Liver (tissue), 9 donors: ENCODE measurements around the gene BTRC. TPM values are rescaled to one million over a fixed set of nuclear protein-coding genes. Genes with fewer than 3 reads are reported as not detected.

Experiments
- DNase-seq: peaks from one replicate; pipeline ENCODE4 v3.0.0-alpha.2; 2017; ENCODE audit warnings: low spot score
- H3K27ac ChIP-seq, 2 donors: one replicate each; pipeline ENCODE4 v1.7.0; 2013; ENCODE audit warnings: inconsistent platforms in 2 of 2, low read length in 2 of 2, control low read depth in 1 of 2, low read depth in 1 of 2, mild to moderate bottlenecking in 1 of 2
- H3K27me3 ChIP-seq, 4 donors: one replicate each; pipeline versions ENCODE4 v1.6.1 to v1.7.0; 2013; ENCODE audit warnings: low read length in 3 of 4, inconsistent platforms in 1 of 4, mild to moderate bottlenecking in 1 of 4, moderate library complexity in 1 of 4; ENCODE audit not compliant: control insufficient read depth in 4 of 4, insufficient read depth in 4 of 4
- H3K36me3 ChIP-seq, 4 donors: one replicate each; pipeline versions ENCODE4 v1.6.1 to v1.7.0; 2013; ENCODE audit warnings: low read length in 3 of 4, mild to moderate bottlenecking in 3 of 4, low read depth in 1 of 4, moderate library complexity in 1 of 4; ENCODE audit not compliant: control insufficient read depth in 4 of 4, insufficient read depth in 3 of 4
- H3K4me1 ChIP-seq, 4 donors: one replicate each; pipeline versions ENCODE4 v1.6.1 to v1.7.0; 2013; ENCODE audit warnings: low read length in 3 of 4, mild to moderate bottlenecking in 3 of 4, moderate library complexity in 1 of 4; ENCODE audit not compliant: control insufficient read depth in 4 of 4, insufficient read depth in 4 of 4
- H3K4me3 ChIP-seq, 3 donors: one replicate each; pipeline versions ENCODE4 v1.6.1 to v1.7.0; 2013; ENCODE audit warnings: low read length in 3 of 3, control low read depth in 1 of 3, low read depth in 1 of 3, mild to moderate bottlenecking in 1 of 3
- H3K9ac ChIP-seq, 2 donors: one replicate each; pipeline ENCODE4 v1.7.0; 2013; ENCODE audit warnings: low read length in 2 of 2, mild to moderate bottlenecking in 2 of 2, moderate library complexity in 2 of 2, control low read depth in 1 of 2, low read depth in 1 of 2
- H3K9me3 ChIP-seq, 4 donors: one replicate each; pipeline versions ENCODE4 v1.6.1 to v1.7.0; 2013; ENCODE audit warnings: low read length in 3 of 4; ENCODE audit not compliant: control insufficient read depth in 4 of 4
- ATF3 ChIP-seq: IDR thresholded peaks from 2 replicates; pipeline ENCODE4 v1.6.1; 2016; ENCODE audit warnings: antibody characterized with exemption
- CTCF ChIP-seq: fragments of 150-350 bp; IDR thresholded peaks from 2 replicates; pipeline ENCODE4 v1.5.1; 2017; ENCODE audit warnings: improper control_type of control experiment, low read depth, low read length; ENCODE audit not compliant: missing input control
- EGR1 ChIP-seq, 2 donors: IDR thresholded peaks; 2 replicates each; pipeline ENCODE4 v1.6.1; 2016 to 2018; ENCODE audit warnings: antibody characterized with exemption in 2 of 2, low read depth in 2 of 2
- FOXA1 ChIP-seq: IDR thresholded peaks from 2 replicates; pipeline ENCODE4 v1.6.1; 2016; ENCODE audit warnings: antibody characterized with exemption
- FOXA2 ChIP-seq: IDR thresholded peaks from 2 replicates; pipeline ENCODE4 v1.6.1; 2016; ENCODE audit warnings: antibody characterized with exemption
- GABPA ChIP-seq, 2 donors: IDR thresholded peaks in 1 of 2; conservative IDR thresholded peaks in 1 of 2; 2 replicates each; pipeline ENCODE4 v1.6.1; 2016; ENCODE audit warnings: antibody characterized with exemption in 2 of 2, mild to moderate bottlenecking in 1 of 2, moderate library complexity in 1 of 2
- HNF4A ChIP-seq, 2 donors: conservative IDR thresholded peaks; 2 replicates each; pipeline ENCODE4 v1.6.1; 2016; ENCODE audit warnings: antibody characterized with exemption in 2 of 2, mild to moderate bottlenecking in 2 of 2
- HNF4G ChIP-seq: IDR thresholded peaks from 2 replicates; pipeline ENCODE4 v1.6.1; 2016; ENCODE audit warnings: antibody characterized with exemption
- JUND ChIP-seq, 2 donors: IDR thresholded peaks; 2 replicates each; pipeline ENCODE4 v1.6.1; 2016; ENCODE audit warnings: antibody characterized with exemption in 2 of 2
- MAX ChIP-seq: IDR thresholded peaks from 2 replicates; pipeline ENCODE4 v1.6.1; 2016; ENCODE audit warnings: antibody characterized with exemption
- NR2F2 ChIP-seq: IDR thresholded peaks from 2 replicates; pipeline ENCODE4 v1.6.1; 2016; ENCODE audit warnings: antibody characterized with exemption
- RAD21 ChIP-seq, 2 donors: IDR thresholded peaks; 2 replicates each; pipeline ENCODE4 v1.6.1; 2016; ENCODE audit warnings: antibody characterized with exemption in 2 of 2, mild to moderate bottlenecking in 2 of 2
- REST ChIP-seq: IDR thresholded peaks from 2 replicates; pipeline ENCODE4 v1.6.1; 2016; ENCODE audit warnings: antibody characterized with exemption, mild to moderate bottlenecking
- RXRA ChIP-seq, 2 donors: IDR thresholded peaks; 2 replicates each; pipeline ENCODE4 v1.6.1; 2017 to 2018; ENCODE audit warnings: antibody characterized with exemption in 2 of 2, mild to moderate bottlenecking in 1 of 2
- SP1 ChIP-seq: IDR thresholded peaks from 2 replicates; pipeline ENCODE4 v1.6.1; 2018; ENCODE audit warnings: antibody characterized with exemption, mild to moderate bottlenecking
- TAF1 ChIP-seq: conservative IDR thresholded peaks from 2 replicates; pipeline ENCODE4 v1.6.1; 2016; ENCODE audit warnings: antibody characterized with exemption, mild to moderate bottlenecking
- YY1 ChIP-seq: IDR thresholded peaks from 2 replicates; pipeline ENCODE4 v1.6.1; 2016; ENCODE audit warnings: antibody characterized with exemption, mild to moderate bottlenecking
- ZBTB33 ChIP-seq: IDR thresholded peaks from 2 replicates; pipeline ENCODE4 v1.6.1; 2016; ENCODE audit warnings: antibody characterized with exemption
- WGBS: extraction: QIAGEN DNeasy Blood & Tissue Kit; methylation state at CpG from one replicate; pipeline ENCODE4 v1.1.7; 2013; 5-methylcytosine and 5-hydroxymethylcytosine counted together
- polyA plus RNA-seq, 2 donors: library from polyadenylated mRNA; stranded (reverse) in 1 of 2; unstranded in 1 of 2; fragments of 200-250 nt in 1 of 2; fragments of >200 nt in 1 of 2; fragmentation: Nextera tagmentation in 1 of 2; extraction: Ambion mirVana in 1 of 2; gene quantifications; one replicate each; pipeline versions ENCODE4 v1.2.1 to v1.2.3, GENCODE V29; 2013 to 2015
- total RNA-seq, 2 donors: library from RNA; depleted of rRNA; stranded (reverse); fragments of >200 nt; gene quantifications; one replicate each; pipeline ENCODE4 v1.2.3, GENCODE V29; 2014
- donor health status: healthy.
- donor health status: healthy.
- donor health status: healthy.
- donor health status: healthy.
- donor health status: healthy.

Gene BTRC
- total and polyA plus RNA-seq, 4 donors: 2.7 to 28.2 (median 5.9) TPM

DNA sequence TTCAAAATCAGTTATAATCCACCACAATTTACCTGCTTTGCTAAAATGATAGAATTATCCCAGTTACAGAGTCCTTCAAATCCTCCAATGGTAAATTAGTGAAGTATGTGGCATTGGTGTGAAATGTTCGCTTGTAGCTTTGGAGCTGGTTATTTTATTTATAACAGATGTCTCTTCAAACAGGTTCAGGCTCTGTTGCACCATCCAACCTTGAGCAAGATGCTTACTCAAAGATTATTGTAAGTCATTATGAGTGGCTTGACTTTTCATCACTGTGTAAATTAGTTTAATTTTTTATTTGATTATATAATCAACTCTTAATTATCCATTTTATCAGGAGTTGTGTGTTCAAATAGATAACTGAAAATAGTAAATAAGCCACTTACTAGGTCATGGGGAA lies 99.4 kb downstream of the BTRC start:
- Histone ChIP-seq H3K27ac (no peak overlapping the region), H3K4me1 (peaks cover 0 to 1% (median 0%) of the 10 kb centered on the region in 4 donors), H3K36me3 (no peaks in the 10 kb centered on the region), H3K27me3 (no peaks in the 10 kb centered on the region), H3K9ac (no peak overlapping the region), H3K9me3 (no peaks in the 10 kb centered on the region), H3K4me3 (no peak overlapping the region)
- DNase-seq: no peak
- WGBS: 94% methylated on average over 1 of the region's 1 CpG
- TF ChIP-seq FOXA2 (no peak), REST (no peak), JUND (IDR thresholded peaks at IDR 0.05) (no peak), ATF3 (no peak), RAD21 (IDR thresholded peaks at IDR 0.05) (no peak), EGR1 (IDR thresholded peaks at IDR 0.05; ENCODE audit: low read depth in 2 of 2) (no peak)

DNA sequence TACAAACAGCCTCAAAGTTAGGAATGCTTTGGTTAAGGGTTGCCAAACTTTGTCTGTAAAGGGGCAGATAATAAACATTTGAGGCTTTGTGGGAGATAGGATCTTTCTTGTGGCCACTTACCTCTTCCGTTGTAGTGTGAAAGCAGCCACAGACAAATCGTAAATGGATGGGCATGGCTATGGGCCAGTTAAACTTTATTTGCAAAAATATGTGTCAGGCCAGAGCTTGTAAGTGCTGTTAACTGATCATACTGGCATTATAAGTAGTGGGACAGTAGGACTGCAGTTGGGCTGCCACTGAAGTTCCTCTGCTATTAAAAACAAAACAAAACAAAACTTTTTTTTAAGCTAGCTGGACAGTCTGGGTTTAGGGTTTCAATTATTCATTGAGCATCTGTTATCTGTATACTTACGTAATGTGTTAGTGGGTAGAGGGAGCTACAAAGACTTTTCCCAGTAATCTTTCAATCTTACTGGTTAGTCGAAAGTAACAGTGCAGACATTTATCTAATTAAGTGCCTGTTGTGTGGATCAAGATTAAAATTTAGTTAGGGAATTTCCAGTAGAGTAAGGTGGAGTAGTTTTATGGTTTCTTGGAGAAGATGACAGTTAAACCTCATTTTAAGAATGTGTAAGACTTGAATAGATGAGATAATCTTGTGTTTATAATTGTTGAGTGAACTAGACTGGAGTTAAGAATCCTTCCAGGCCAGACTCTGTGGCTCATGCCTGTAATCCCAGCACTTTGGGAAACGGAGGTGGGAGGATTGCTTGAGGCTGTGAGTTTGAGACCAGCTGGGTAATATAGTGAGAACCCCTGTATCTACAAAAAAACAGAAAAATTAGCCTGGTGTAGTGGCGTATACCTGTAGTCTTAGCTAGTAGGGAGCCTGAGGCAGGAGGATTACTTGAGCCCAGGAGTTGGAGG lies 100.1 kb downstream of the BTRC start:
- Histone ChIP-seq H3K27me3 (no peaks in the 10 kb centered on the region), H3K27ac (no peak overlapping the region), H3K9me3 (no peaks in the 10 kb centered on the region), H3K9ac (no peak overlapping the region), H3K4me3 (no peak overlapping the region), H3K4me1 (peaks cover 0 to 1% (median 0%) of the 10 kb centered on the region in 4 donors), H3K36me3 (no peaks in the 10 kb centered on the region)
- TF ChIP-seq RAD21 (IDR thresholded peaks at IDR 0.05) (no peak), TAF1 (no peak), GABPA (IDR thresholded peaks at IDR 0.05 in 1 of 2, conservative IDR thresholded peaks at IDR 0.05 in 1 of 2) (no peak), MAX (no peak), HNF4G (no peak), RXRA (IDR thresholded peaks at IDR 0.05) (no peak), FOXA1 (no peak), NR2F2 (no peak), ZBTB33 (no peak), FOXA2 (no peak), JUND (IDR thresholded peaks at IDR 0.05) (no peak), ATF3 (no peak), REST (no peak), YY1 (no peak), EGR1 (IDR thresholded peaks at IDR 0.05; ENCODE audit: low read depth in 2 of 2) (no peak), HNF4A (conservative IDR thresholded peaks at IDR 0.05) (no peak), SP1 (no peak), CTCF (no peak)
- DNase-seq: no peak
- WGBS: 86% methylated on average over 6 of the region's 6 CpGs
